ENCODE results near the gene UVSSA. TPM values are rescaled to one million over a fixed set of nuclear protein-coding genes. Genes with fewer than 3 reads are reported as not detected.

The UVSSA gene
- total RNA-seq, 1 experiment from 2014 or later = 40.4 TPM

DNA sequence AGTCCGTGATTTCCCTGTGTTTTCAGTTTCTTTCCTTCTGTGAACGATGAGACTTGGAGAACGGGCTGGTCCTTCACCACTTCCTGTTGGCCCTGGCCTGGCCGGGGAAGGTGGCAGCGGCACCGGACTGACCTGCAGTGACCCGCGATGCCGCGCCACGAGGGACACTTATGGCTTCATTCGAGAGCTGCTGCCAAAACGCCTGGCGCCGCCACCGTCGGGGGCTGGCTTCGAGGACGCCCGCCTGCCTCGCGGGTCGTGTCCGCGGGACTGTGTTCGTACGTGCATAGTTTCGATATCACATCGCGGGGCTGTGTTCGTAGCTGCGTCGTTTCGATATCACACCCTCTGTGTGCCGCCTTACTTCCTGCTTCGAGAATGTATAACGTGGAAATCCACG is 7.5 kb upstream of the UVSSA start:
- ATAC-seq = no peak
- Mint-ChIP-seq H3K9me3 (no peaks in the 10 kb centered on the region), H3K36me3 (peaks cover 49% of the 10 kb centered on the region), H3K4me1 (peaks cover under 1% of the 10 kb centered on the region), H3K4me3 (no peak overlapping the region), H3K27me3 (ENCODE audit: low read depth) (no peaks in the 10 kb centered on the region), H3K27ac (no peak overlapping the region)
- TF ChIP-seq, protein P1, sequence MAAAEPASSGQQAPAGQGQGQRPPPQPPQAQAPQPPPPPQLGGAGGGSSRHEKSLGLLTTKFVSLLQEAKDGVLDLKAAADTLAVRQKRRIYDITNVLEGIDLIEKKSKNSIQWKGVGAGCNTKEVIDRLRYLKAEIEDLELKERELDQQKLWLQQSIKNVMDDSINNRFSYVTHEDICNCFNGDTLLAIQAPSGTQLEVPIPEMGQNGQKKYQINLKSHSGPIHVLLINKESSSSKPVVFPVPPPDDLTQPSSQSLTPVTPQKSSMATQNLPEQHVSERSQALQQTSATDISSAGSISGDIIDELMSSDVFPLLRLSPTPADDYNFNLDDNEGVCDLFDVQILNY (CRISPR knock-in tag; IDR thresholded peaks at IDR 0.05) = no peak
- TF ChIP-seq NFATC4 (CRISPR knock-in tag; IDR thresholded peaks at IDR 0.05) (no peak), SOX15 (CRISPR knock-in tag; IDR thresholded peaks at IDR 0.05) (no peak), KAT7 (CRISPR knock-in tag; IDR thresholded peaks at IDR 0.05; ENCODE audit: borderline replicate concordance) (no peak), PRRX2 (CRISPR knock-in tag; IDR thresholded peaks at IDR 0.05) (no peak), ESRRA (CRISPR knock-in tag; IDR thresholded peaks at IDR 0.05; ENCODE audit: borderline replicate concordance) (no peak)
- no peak for DNase-seq (ENCODE audit: low spot score)
- CTCF ChIA-PET = no interaction called here
- POLR2A ChIA-PET = no interaction called here

DNA sequence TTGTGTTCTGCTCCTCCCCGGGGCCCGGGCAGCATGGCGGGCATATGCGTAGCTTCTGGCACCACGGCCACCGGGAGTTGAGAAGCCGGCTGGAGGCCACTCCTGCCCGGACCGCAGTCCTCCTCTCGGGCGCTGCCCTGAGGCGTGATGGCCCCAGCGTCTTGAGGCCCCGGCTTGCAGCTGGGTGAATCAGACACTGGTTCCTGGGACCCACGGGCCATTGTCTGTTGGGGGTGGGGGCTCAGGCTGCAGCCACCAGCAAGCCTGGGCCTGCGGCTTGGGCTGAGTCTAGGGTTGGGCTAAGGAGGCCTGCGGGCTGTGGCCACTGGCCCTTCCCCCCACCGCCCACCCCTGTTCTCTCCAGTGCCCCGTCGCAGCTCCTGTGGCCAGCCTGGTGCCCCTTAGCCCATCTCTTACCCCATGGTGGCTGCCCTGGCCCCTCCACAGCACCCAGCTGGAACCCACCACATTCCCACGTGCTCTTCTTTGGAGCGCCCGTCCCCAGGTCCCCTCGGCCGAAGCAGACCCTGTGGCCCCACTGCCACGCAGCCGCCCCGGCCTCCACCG is 6.7 kb upstream of the UVSSA start:
- ChIA-PET CTCF (interaction anchor here (1.0 kb wide), 1 partner anchor 72 kb away, joined by 3 read pairs; no protein-coding TSS in a partner anchor), POLR2A (no interaction called here)
- no peak overlapping the region for H3K27ac Mint-ChIP-seq
- peaks cover 41% of the 10 kb centered on the region for H3K36me3 Mint-ChIP-seq
- no peaks in the 10 kb centered on the region for H3K27me3 Mint-ChIP-seq (ENCODE audit: low read depth)
- ATAC-seq (no peak), DNase-seq (ENCODE audit: low spot score) (no peak)
- TF ChIP-seq NR3C1 (CRISPR knock-in tag; conservative IDR thresholded peaks at IDR 0.05; ENCODE audit: low read depth) = no peak
- no peak for TF ChIP-seq ZNF425 (CRISPR knock-in tag; conservative IDR thresholded peaks at IDR 0.05)
- TF ChIP-seq ATF1 (CRISPR knock-in tag; IDR thresholded peaks at IDR 0.05) = no peak
- TF ChIP-seq ZNF423 (CRISPR knock-in tag; IDR thresholded peaks at IDR 0.05) = no peak
- TF ChIP-seq MXD4 (CRISPR knock-in tag; IDR thresholded peaks at IDR 0.05; ENCODE audit: borderline replicate concordance) = no peak
- no peak for TF ChIP-seq NR2C2 (CRISPR knock-in tag; IDR thresholded peaks at IDR 0.05)
- TF ChIP-seq ZNF138 (CRISPR knock-in tag; conservative IDR thresholded peaks at IDR 0.05) = no peak
- TF ChIP-seq RELA (CRISPR knock-in tag; IDR thresholded peaks at IDR 0.05; ENCODE audit: borderline replicate concordance) = no peak
- no peak for TF ChIP-seq OVOL2 (CRISPR knock-in tag; IDR thresholded peaks at IDR 0.05; ENCODE audit: borderline replicate concordance)
- no peak for TF ChIP-seq SOX15 (CRISPR knock-in tag; IDR thresholded peaks at IDR 0.05)
- TF ChIP-seq ZNF532 (CRISPR knock-in tag; IDR thresholded peaks at IDR 0.05; ENCODE audit: borderline replicate concordance) = no peak
- TF ChIP-seq, protein P2, sequence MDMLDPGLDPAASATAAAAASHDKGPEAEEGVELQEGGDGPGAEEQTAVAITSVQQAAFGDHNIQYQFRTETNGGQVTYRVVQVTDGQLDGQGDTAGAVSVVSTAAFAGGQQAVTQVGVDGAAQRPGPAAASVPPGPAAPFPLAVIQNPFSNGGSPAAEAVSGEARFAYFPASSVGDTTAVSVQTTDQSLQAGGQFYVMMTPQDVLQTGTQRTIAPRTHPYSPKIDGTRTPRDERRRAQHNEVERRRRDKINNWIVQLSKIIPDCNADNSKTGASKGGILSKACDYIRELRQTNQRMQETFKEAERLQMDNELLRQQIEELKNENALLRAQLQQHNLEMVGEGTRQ (CRISPR knock-in tag; IDR thresholded peaks at IDR 0.05) = no peak
- no peak for TF ChIP-seq CBFB (CRISPR knock-in tag; IDR thresholded peaks at IDR 0.05; ENCODE audit: low read depth)
- peaks cover 8% of the 10 kb centered on the region for H3K4me1 Mint-ChIP-seq
- no peaks in the 10 kb centered on the region for H3K9me3 Mint-ChIP-seq
- H3K4me3 Mint-ChIP-seq = no peak overlapping the region
